GM18873 (cell line): ENCODE results near the gene SNX11.

Source experiments
- ATAC-seq: cut with Tn5 transposase; IDR thresholded peaks from one replicate; pipeline ENCODE4 v1.9.1; 2021; ENCODE audit warnings: mild to moderate bottlenecking, moderate library complexity, moderate number of reproducible peaks; ENCODE audit not compliant: unreplicated experiment, low FRiP score

SNX11 gene

DNA sequence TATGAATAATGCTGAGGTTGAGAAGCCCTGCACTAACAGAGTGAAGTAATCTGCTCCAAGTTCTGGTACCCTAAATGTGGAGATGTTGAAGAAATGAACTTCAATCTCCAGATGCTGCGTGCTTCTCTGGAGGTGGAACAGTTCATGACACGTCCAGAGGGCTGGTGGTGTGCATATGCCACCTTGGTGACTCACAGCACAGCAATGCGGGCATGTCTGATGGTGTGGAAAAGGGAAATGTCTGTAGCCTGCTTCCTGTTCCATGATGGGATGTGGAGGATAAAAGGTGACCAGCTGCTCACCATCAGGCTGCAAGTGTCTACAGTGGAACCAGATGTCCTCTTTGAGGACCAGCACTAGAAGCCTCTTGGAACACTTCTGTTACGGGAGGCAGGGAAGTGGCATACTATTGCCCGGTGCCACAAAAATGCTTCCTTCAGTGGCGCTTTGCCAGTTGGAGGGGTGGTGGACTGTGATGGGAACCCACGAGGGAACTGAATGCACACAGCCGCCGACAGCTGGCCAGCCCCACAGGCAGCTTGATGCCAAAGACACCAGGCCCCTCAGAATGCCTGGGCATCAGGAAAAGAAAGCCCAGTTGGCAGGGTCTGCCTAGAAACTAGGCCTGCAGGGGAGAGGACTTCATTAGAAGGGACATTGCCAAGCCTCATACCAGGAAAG, 19.9 kb downstream of the SNX11 start:
- ATAC-seq, result no peak

DNA sequence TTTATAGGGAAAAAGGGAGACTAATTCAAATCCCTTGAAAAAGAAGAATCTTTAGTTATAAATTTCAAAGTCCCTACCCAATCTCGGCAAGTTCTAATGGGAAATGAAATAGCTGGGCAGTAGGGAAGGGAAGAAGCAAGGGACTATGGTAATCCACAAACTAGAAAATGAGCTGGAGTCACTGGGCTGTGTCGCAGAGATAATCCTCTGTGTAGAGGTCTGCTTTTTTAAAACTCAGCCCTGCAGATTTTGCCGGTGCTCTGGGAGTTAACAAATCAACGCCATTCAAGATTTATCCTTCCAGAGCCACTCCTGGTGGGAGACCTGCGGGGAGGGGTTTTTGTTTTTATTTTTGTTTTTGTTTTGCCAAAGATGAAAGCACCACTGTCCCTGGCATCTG, 20.8 kb downstream of the SNX11 start:
- no peak for ATAC-seq

DNA sequence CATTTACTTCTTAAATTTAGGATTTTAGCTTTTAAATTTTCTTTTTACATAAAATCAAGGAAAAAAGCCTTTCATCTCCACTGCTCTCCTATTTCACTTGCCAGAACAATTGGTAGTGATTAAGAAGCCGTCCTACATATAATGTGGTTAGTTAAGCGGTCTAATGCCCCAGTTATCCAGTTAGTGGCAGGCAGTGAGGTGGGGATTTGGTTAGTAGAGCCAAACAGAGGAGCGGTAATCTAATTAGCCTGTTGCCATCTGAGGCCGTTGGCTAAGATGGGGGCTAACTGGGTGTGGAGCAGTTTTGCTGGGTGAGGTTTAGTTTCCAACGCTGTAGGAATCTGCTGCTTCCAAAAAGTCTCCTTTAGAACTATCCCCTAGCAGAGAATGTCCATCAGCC, 22.4 kb downstream of the SNX11 start:
- ATAC-seq, result no peak

DNA sequence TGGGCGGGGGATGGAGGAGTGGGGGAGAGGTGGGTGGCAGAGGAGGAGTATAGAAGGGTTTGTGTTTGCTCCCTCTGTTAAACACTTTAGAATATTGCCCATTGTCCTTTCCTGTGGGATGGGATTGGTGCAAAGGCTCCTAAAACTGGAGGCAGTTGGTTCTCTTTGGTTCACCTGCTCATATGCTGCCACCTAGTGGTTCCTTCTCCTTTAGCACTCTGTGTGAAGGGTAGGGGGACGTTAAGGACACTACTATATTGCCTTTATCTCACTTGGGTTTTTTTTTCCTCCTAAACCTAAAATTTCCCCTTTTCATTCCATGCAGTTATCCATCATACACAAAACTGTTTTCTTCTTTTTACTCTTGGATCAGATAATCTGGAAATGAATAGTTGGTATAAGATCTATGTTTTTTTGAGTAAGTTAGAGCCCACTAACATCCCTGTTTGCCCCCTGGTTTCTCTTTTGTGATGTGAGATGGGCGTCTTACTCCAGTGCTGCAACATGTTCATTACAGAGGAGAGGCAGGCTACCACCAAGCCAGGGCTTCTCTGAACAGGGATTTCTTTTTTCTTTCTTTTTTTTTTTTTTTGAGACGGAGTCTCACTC, 23.8 kb downstream of the SNX11 start:
- no peak for ATAC-seq

DNA sequence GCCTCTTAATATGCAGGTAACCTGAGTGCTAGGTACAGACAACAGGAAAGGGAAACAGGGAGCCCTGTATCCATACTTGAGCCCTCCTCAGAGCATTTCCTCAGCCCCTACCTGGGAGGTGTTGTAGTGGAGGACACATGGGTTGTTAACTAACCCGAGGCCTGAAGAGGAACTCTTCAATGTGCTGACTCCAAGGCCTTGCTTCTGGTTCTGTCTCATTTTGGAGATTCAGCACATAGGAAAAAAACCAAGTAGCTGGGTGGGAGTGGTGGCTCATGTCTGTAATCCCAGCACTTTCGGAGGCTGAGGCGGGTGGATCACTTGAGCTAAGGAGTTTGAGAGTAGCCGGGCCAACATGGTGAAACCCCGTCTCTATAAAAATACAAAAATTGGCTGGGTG, 24.8 kb downstream of the SNX11 start:
- no peak for ATAC-seq

DNA sequence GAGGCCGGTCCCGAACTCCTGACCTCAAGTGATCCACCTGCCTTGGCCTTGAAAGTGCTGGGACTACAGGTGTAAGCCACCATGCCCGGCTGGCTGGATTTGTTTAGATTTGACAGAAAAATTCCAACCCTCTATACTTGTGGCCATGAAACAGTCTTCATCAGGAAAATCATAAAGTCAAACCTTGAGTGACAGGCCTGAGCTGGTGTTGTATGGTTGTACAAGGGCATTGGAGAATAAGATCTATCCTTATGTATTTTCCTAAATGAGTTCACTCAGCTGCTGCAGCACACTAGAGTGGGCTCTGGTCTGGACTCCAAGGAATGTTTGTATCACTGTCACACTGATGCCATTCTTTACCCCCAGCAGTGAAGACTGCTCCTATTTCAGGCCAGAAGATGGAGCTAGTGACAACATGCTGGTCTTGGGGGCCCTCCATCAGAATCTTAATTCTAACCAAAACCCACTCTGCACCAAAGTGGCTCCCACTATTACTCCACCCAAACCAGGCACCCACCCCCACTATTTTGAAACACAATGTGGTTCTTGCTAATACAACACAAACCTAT, 27.4 kb downstream of the SNX11 start:
- ATAC-seq, result no peak

DNA sequence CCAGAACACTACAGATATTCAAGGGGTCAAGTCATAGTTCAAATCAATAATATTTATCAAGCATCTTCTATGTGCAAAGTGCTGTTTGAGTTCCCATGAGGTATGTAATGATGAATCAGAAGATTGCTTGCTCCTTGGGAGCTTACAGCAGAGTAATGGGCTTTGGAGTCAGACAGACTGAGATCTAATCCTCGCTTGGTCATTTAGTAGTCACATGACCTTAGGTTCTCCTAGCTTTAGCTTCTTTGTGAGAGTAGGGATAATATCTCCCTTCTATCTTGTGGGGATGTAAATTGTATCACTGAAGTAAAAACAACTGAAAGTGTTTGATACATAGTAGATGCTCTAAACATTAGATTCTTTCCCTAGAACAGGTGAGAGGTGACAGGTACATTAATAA, 30.1 kb downstream of the SNX11 start:
- no peak for ATAC-seq

DNA sequence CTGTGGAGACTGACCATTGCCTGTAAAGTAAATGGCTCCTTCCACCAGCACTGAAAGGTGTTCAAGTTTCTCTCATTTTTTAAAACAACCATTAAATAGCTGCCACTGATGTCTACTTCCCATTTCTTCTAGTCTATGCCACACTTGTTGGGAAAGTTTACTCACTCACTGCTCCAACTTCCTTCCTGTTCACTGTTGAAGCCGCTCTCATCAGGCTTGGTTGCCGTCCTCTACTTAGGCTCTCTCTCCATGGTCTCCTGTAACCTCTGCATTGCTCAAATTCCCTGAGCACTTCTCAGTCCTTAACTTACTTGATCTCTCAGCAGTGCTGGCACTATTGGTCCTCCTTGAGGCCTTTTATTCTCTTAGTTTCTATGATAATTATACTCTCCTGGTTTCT, 32.4 kb downstream of the SNX11 start:
- no peak for ATAC-seq

DNA sequence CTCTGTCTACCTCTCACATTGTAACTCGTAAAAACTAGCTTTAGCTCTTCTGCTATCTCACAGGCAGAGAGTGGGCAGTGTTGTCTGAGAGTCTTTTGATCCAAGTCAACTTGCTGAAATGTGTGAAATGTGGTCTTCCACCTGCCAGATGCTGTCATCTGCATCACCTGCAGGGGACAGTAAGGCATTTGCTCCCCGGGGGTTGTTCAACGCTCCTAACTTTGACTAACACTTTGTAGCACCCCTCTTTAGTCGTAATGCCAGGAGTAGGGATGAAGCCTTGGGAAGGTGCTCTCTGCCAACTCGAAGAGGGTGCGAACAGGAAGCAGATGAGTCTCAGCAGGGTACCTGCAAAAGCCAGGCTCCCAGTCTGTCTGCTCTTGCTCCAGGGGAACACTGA, 36.1 kb downstream of the SNX11 start:
- no peak for ATAC-seq

DNA sequence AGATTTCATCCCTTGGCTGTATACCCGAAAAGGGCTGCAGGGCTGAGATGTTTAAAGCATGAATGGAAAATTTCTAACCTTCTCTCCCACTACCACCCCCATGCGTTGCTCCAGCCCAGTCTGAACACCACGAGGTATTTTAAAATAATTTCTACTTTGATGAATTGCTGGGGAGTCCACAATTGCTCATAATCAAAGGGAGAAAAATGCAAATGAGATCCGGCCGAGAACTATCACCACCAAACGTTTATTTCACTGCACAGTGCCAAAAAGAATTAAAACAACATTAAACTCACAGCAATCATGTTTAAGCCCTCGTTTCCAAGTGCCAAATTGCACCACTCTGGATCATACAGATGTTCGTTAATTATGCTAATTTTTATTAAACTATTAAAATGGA, 36.7 kb downstream of the SNX11 start:
- no peak for ATAC-seq

DNA sequence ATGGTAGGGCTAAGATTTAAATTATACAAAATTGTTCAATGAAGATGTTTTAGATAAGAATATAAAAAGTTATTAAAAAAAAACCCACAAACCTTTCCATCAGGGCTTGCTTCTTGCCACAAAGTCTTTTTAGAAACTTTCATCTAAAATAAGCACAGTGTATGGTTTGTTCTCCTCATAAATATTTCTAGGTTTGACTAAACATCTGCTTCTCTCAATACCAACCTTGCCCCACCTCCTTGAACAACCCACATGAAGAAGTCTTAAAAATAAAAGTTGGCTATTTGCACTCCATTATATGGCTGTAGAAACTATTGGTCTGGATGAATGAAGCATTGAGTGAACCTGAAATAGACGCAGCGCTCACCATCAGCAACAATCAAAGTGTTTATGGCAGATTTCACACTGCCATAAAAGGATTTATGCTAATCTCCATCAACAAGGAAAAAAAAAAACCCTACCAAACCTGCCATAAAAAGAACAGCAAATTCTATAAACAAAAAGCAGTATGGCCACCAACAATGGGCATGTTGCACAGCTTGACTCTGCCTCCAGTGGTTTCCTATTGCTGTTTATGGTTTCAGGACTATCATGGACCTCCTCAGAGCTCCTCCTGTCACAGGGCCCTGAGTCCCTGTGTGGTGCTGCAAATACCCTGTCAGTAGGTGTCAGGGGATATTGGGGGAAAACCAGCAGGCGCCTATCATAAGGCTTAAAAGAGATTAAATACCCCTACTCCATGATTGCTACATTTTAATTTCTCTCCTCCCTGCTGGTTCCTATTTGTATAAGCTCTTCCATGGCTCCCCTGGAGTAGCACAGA, 37.6 kb downstream of the SNX11 start:
- ATAC-seq, result no peak

DNA sequence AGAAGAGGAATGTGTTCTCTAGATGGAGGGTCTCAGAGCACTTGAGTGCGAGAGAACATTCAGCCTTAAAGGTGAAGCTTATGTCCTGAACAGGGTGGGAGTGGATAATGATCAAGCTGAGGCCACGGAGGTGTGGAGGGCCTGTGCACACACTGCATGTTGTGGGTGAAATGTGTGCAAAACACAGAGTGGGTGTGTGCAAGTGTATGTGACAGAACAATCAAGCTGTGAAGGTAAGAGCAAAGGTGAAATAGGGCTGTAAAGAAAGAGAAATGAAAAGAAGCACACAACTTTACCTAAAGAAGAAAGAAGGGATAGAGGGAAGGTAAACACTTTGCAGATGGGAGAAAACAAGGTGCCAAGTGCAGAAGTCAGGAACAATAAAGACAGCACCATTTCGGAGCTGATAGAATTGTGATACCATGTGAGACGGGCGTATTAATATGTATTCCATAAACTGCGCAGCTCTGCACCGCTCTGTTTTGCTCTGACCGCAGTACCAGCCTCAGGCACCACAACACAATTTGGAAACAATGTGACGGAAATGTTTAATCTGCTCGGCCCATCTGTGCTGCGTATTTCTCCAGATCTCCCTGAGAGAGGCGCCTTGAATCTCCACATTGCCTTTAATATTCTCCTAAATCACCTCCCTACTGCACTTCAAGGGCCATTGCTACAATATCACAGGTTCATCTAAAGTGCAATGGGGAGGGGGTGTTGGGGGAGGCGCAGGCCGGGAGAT, 40.6 kb downstream of the SNX11 start:
- ATAC-seq, result no peak

DNA sequence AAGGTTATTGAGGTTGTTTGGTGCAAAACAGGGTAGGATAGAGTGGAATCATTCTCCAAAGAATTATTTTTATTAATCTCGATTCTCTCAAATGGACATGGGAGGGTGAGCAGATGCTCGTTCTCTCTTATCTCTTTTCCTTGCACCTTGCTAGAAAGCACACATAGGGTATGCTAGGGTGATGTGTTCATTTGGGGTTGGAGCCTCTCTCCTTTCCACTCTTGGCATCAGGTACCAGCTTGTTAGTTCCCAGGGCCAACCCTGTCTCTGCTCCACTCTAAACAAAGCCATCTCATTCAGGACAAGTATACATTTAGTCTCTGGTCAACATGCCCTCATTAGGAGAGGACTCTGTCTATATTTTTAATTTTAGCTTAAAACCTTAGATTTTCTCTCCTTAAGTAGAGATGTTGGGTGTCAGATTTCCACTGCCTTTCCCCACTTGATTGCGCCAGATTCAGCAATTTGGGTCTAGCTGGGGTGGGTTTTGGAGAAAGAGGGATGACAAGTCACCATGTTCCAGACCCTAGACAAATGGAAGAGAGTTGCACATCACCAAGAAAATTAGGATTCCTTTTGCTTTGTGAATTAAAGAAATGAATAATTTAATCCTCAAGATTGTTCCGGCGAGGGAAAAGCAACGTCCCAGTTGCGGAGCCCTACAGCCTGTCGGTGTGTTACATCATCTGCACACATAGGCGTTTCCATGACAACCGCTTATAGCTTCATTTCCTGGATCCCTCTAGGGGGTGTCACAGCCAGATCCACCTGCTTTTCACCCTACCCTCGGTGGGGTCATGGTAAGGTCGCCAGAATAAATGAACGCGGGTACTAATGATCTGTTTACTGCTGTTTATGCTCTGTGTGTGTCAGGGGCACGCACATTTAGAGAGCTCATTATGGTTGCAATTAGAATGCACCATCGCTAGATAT, 41.6 kb downstream of the SNX11 start:
- no peak for ATAC-seq

DNA sequence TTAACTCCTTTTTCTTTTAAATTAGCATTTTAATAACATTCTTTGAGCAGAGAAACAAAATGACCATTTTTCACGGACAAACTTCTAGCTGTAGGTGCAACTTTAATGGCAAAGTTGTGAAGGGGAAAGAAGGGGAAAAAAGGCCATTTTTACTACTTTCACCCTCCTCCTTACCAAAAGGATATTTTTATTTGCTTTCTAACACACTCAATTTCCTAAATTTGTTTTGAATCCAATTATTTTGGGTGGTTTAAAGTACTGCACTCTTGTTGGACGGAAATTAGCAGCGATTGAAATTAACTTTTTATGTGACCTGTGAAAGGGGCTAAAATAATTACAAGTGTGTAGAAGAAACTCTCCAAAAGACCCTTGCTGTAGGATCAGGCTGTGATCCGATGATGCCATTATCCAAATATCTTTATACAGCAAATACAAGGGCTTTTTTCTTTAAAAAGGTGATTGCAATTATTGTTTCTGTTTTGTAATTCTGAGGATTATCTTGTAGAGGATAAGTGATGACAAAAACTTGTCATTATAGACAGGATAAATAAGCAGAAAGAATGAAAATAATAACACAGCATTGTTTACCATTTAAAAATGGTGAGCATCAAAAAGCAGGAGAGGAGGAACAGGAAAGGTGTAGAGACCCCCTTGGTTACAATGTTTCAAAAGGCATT, 42.4 kb downstream of the SNX11 start:
- no peak for ATAC-seq

DNA sequence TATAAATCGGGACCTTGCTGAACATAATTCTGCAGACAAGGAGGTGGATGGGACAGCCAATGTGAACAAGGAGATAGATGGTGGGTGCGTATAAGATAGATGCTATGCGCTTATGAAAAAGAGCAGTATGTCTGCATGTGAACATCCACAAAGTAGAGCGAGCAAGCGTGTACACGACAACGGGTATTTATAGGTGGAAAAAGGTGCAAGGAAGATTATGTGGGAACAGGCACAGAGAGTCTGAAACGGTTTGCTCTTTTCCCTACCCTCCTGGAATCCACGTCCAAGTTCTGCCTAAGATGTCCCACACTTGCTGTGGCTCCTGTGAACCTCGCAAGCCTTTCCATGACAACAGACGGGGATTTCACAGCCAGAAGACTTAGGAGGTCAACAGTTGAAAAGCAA, 43.0 kb downstream of the SNX11 start:
- ATAC-seq, result no peak

DNA sequence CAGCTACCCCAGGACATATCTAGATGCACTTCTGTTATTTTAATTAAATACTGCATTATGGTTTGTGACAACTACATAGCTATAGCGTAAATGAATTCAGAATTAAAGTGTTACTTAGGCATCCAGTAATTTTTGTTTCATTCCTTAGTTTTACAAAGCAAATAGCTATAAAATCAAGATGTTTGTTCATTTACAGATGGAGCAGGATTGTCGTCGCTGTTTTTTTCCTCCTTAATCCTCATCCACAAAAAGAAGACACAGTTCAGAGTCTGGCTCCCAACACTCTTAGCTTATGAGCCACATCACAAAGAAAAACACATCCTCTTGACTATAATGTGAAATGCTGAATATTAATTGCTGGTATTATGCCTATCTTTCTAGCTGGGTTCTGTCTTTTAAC, 43.7 kb downstream of the SNX11 start:
- no peak for ATAC-seq

DNA sequence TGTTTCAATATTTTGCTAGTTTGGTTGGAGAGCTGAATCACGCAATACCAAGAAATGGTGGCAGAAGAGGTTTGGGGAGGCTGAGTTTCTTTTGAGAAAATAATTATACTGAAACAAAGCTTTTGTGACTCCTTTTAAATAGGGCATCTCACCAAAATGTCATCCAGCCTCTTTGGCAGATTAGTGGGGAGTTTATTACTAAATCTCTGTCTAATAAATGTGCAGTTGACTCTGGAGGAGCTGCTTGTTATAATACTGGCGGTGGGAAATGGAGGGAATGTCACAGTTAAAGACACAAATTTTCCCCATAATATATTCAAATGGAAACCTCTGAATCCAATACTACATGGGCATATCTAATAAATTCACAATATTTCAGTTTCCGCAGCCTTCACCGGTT, 44.7 kb downstream of the SNX11 start:
- ATAC-seq, result no peak

DNA sequence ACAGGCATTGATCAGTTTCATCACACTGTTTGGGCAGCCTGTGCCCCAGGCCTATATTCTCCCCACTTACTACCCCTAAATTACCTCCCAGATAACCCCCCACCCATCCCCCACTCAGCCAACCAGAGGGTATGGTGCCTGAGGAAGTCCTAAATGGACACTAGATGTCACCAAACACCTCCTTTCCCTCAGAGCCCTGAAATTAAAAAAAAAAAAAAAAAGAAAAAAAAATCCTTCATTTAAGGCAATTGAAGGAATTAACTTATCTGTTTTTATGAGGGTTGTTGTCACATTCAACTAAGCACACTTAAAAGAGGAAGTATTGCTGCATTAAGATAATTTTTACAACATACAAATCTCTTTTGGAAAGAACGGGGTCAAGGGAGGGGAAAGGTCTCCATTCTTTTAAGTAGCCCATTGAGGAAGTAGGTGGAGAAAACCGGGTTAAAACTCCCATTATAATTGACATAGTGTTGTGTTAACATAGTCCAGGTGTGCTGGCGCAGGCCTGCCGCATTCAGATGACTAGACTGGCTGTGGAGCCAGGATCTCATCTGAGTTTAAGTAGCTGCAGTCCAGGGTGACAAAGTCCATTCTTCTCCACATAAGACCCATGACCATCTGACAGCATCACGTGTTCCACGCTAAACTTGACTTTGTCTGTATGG, 46.3 kb downstream of the SNX11 start:
- no peak for ATAC-seq
